SK-N-DZ (cell line): ENCODE measurements around the gene PPM1H.
"Not testable (repeated sequence)": the region's sequence is repeated elsewhere in the genome, so short reads cannot be mapped to it uniquely, and the experiment has no call there.

Source experiments
- DNase-seq: peaks from one replicate; pipeline ENCODE4 v3.0.0-alpha.2; 2015; ENCODE audit warnings: low spot score

Gene PPM1H

DNA sequence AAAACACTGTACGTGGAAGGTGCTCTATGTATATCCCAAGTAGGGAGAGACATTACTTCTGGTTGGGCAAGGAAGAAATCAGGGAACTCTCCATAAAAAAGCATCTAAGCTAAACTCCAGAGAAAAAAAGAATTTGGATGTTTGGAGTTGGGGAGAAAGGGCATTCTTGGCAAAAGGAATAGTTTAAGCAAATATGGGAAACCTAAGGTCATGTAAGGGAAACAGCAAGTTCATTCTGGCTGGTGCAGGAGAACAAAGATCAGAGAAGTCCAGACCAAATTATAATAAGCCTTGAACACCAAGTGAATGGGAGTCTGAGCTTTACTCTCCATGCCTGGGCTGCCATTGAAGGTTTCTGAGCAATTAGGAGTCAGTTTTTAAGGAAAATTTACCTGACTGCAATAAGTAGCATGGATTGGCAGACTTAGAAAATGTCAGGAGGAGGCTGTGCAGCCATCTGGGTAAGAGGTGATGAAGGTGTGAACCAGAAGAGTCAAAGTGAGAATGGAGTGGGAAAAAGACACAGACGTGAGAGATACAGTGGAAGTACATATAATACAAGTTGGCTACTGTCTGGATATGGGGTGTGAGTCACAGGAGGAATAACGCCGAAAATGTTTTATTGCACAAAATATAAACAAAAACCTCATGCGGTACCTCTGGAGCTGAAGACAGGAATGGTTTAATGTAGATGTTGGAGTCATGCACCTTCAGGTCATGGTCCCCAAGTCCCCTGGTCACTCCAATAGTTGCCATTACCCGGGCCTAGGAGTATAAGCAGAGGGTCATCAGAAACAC, 245.7 kb downstream of the PPM1H start:
- DNase-seq = no peak

DNA sequence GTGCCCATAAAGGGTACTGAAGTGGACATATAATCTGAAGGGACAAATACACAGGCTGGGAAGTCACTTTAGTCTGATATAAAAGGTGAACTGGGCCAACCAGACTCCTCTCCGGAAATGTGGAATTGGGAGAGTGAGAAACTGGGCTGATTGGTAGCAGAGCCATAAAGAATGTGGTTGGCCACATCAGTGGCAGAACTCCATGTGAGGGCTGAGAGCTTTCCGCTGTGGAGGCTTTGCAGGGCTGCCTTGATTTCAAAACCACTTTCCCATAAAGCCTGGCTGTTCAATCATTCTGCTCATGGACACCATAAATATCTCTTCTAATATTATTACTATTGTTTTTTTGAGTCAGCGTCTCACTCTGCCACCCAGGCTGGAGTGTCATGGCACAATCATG, 248.0 kb downstream of the PPM1H start:
- DNase-seq = no peak

- DNase-seq = no peak
Measured at GRCh38 chr12:62684570-62685295, 250.2 kb downstream of the PPM1H start.

- no peak for DNase-seq
Measured at GRCh38 chr12:62683776-62684569, 251.0 kb downstream of the PPM1H start.

- DNase-seq = no peak
Measured at GRCh38 chr12:62681306-62681705, 253.6 kb downstream of the PPM1H start.

- DNase-seq = no peak
Measured at GRCh38 chr12:62679608-62680007, 255.3 kb downstream of the PPM1H start.

DNA sequence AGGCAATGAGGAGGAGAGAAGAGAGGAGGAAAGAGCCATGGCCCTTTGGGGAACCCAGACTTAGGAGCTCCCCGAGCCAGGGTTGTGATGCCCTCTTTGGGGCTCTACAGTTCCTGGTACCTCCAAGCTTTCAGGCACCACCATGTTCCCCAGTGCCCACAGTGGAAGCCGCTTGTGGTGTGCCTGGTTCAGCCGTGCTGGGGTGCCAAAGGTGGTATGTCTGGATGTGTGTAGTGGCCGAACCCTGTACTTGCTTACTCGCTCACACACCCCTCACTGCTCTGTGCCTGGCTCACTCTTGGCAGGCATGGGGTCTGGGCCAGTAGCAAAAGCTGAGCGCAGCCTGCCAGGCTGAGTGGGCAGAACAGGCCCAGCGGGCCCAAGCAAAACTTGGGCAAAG, 257.6 kb downstream of the PPM1H start:
- DNase-seq = no peak

GRCh38 chr12:62676521-62677307, 258.2 kb downstream of the PPM1H start:
- DNase-seq = no peak

GRCh38 chr12:62673028-62673815, 261.7 kb downstream of the PPM1H start:
- no peak for DNase-seq

GRCh38 chr12:62670986-62671720, 263.8 kb downstream of the PPM1H start:
- no peak for DNase-seq

- no peak for DNase-seq
Measured at GRCh38 chr12:62668782-62669181, 266.2 kb downstream of the PPM1H start.

- not testable (repeated sequence) for DNase-seq
Measured at GRCh38 chr12:62664951-62665350, 270.0 kb downstream of the PPM1H start.

- no peak for DNase-seq
Measured at GRCh38 chr12:62660756-62661155, 274.2 kb downstream of the PPM1H start.

GRCh38 chr12:62659453-62660295, 275.3 kb downstream of the PPM1H start:
- DNase-seq = no peak

- no peak for DNase-seq
Measured at GRCh38 chr12:62658910-62659309, 276.0 kb downstream of the PPM1H start.

- no peak for DNase-seq
Measured at GRCh38 chr12:62657363-62657632, 277.7 kb downstream of the PPM1H start.

DNA sequence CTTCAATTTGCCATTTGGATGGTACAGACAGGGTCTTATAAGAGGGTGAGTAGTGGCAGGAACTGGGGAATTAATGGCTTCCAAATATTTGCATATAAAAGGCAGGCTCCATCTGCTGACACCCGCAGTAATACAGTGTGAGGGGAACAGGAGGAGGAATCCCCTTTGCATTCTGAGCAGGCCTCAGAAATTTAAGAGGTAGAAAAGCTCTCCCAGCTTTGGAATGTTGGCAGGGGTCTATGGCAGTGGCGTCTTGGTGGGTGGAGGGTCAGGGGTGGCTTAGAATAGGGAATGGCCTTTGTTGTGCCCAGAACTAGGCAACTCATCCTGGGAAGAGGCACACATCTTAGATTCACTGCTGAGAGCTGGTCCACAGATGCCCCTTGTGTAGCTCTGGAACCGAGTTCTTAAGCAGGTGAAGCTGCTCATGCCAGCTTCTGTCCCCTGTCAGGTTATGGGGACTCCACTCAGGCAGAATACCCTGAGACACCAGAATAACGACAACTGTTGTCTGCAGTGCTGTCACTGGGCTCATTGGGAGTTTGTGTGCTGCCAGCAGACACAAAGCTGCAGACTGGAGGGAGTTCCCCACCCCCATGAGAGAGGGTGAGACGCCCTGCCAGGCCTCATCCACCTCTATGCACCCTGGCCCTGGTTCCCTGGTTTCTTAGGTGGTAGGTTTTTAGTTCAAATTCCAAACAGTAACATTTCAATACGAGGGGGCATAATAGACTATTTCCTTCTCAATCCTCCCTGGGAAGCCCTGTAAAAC, 278.2 kb downstream of the PPM1H start:
- DNase-seq = no peak

- DNase-seq = no peak
Measured at GRCh38 chr12:62655666-62656151, 279.2 kb downstream of the PPM1H start.
